ENCODE measurements around the gene GPX2.

DNA sequence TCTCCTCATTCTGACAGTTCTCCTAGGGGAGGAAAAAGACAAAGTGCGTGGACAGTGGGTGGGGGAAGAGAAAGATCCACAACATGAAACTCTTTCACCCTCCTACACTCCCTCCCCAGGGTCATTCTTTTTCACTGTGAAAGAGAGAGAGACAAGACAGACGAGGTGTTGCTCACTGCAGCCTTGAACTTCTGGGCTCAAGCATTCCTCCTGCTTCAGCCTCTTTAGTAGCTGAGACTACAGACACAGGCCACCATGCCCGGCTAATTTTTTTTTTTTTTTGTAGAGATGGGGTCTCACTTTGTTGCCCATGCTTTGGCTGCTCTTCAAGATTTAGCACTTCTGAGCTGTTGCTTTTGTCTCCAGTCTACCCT, 2.7 kb downstream of the GPX2 start:
- TF ChIP-seq, protein P1, sequence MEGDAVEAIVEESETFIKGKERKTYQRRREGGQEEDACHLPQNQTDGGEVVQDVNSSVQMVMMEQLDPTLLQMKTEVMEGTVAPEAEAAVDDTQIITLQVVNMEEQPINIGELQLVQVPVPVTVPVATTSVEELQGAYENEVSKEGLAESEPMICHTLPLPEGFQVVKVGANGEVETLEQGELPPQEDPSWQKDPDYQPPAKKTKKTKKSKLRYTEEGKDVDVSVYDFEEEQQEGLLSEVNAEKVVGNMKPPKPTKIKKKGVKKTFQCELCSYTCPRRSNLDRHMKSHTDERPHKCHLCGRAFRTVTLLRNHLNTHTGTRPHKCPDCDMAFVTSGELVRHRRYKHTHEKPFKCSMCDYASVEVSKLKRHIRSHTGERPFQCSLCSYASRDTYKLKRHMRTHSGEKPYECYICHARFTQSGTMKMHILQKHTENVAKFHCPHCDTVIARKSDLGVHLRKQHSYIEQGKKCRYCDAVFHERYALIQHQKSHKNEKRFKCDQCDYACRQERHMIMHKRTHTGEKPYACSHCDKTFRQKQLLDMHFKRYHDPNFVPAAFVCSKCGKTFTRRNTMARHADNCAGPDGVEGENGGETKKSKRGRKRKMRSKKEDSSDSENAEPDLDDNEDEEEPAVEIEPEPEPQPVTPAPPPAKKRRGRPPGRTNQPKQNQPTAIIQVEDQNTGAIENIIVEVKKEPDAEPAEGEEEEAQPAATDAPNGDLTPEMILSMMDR (IDR thresholded peaks at IDR 0.05 in 8 of 11, conservative IDR thresholded peaks at IDR 0.05 in 3 of 11) = no peak
- TF ChIP-seq POLR2A (IDR thresholded peaks at IDR 0.05) (no peak), POLR2AphosphoS5 (IDR thresholded peaks at IDR 0.05) (no peak)
